DOHH2 (cell line): ENCODE data around the gene ITPK1.

Experiments used
- CTCF ChIP-seq: fragments of 200-600 bp; sonication (generic); IDR thresholded peaks from one replicate; pipeline ENCODE4 v1.5.1; 2014; ENCODE audit warnings: antibody characterized with exemption, mild to moderate bottlenecking, low read depth, low read length; ENCODE audit not compliant: poor library complexity, severe bottlenecking
- EZH2phosphoT487 ChIP-seq: fragments of 200-600 bp; sonication (generic); IDR thresholded peaks from 2 replicates; pipeline ENCODE4 v1.6.1; 2017; ENCODE audit warnings: borderline replicate concordance, mild to moderate bottlenecking, antibody characterized with exemption, low read length, moderate library complexity, mixed read lengths

- TF ChIP-seq CTCF (no peak), EZH2phosphoT487 (no peak)
Observed at GRCh38 chr14:92959189-92959531, 156.6 kb downstream of the ITPK1 start.
